OCI-LY1 (cell line): ENCODE measurements around the gene PRKCZ.

Source experiments
- EZH2 ChIP-seq: fragments of 200-600 bp; sonication (generic), shearing (Covaris generic); IDR thresholded peaks from 2 replicates; pipeline ENCODE4 v1.8.0; 2017; ENCODE audit warnings: borderline replicate concordance, mixed run types, mild to moderate bottlenecking, antibody characterized with exemption, low read length, moderate library complexity, mixed read lengths
- TF ChIP-seq, protein P1 (sequence below): fragments of 200-600 bp; sonication (generic), shearing (Covaris generic); IDR thresholded peaks from 2 replicates; pipeline ENCODE4 v1.5.1; 2017; ENCODE audit warnings: mild to moderate bottlenecking, antibody characterized with exemption, low read length, moderate library complexity, mixed read lengths

DNA sequence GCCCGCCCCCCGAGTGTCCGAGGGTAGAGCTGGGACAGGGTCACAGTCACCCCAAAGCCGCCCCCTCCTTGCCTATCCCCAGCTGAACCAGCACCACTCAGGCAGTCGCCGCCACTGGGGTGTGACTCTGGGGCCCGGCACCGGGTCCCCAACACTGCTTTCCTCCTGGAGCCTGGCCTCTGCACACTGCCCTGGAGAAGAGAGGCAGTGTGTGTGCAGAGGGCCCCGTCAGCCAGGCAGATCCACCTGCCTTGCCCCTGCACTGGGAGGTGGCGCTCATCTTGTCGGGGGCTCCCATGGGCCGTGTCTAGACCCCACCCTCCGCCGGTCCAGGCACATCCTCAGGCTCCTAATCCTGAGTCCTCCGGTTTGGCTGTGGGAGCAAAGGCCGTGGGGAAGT, 128.7 kb downstream of the PRKCZ start:
- TF ChIP-seq, protein P1, sequence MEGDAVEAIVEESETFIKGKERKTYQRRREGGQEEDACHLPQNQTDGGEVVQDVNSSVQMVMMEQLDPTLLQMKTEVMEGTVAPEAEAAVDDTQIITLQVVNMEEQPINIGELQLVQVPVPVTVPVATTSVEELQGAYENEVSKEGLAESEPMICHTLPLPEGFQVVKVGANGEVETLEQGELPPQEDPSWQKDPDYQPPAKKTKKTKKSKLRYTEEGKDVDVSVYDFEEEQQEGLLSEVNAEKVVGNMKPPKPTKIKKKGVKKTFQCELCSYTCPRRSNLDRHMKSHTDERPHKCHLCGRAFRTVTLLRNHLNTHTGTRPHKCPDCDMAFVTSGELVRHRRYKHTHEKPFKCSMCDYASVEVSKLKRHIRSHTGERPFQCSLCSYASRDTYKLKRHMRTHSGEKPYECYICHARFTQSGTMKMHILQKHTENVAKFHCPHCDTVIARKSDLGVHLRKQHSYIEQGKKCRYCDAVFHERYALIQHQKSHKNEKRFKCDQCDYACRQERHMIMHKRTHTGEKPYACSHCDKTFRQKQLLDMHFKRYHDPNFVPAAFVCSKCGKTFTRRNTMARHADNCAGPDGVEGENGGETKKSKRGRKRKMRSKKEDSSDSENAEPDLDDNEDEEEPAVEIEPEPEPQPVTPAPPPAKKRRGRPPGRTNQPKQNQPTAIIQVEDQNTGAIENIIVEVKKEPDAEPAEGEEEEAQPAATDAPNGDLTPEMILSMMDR = no peak
- no peak for TF ChIP-seq EZH2
